Bone marrow (tissue), 2 donors: ENCODE results near the gene ARHGAP11A.

Experiments used
- DNase-seq, 2 donors: peaks; one replicate each; lab custom pipeline; 2025; lab: John Stamatoyannopoulos, UW

Gene ARHGAP11A

GRCh38 chr15:32656091-32656490, 40.8 kb downstream of the ARHGAP11A start:
- DNase-seq: no peak

- DNase-seq: no peak
These were observed 41.2 kb downstream of the ARHGAP11A start for GRCh38 chr15:32656496-32656895.

DNA sequence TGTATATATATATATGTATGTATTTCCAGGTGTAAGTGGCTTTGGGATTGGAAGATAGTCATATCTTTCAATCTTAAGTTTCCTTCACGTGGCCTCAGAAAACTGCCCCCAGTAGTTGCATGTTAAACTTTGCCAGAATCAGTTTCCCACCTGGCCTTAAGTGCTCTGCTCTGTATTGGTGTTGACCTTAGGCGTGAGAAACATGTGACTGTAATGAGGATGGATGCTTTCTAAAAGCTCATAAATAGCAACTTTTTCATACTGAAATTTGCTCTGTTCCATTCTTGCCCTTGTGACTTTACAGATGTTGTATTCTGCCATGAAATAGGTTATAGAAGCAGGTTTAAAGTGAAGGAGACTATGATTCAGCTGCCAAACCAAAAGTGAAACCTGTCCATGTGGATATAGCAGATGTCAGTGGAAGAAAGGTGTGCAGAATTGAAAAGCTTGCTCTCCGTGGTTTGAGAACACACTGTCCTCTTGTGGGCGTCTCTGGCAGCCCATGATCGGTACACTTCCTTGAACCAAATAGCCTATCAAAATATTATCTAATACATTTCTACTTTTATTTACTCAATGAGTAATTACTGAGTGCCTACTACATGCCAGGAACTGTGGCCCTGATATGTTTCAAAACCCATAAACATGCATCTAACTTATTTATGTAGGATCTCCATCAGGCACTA, 42.0 kb downstream of the ARHGAP11A start:
- DNase-seq: peak in 1 of 2 donors; percentile 22

DNA sequence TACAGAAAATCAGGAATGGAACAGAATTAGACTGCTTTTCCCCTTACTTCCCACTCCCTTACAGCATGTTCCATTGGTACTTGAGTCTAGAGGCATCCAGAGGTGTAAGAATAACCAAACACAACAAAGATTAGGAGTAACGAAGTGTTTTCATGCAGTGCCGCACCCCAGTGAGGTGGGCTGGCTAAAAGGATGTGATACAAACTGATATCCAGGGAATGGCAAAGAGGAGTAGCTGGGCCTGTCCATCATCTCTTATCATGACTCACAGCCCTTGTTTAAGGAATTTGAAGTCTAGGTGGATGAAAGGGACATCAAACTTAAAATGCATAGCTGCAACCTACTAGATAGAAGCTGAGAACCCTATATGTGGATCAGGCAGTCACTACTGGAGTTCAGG, 42.6 kb downstream of the ARHGAP11A start:
- no peak for DNase-seq

GRCh38 chr15:32659340-32660155, 44.2 kb downstream of the ARHGAP11A start:
- no peak for DNase-seq

GRCh38 chr15:32663671-32664070, 48.4 kb downstream of the ARHGAP11A start:
- no peak for DNase-seq

GRCh38 chr15:32664796-32665195, 49.5 kb downstream of the ARHGAP11A start:
- DNase-seq: no peak

DNA sequence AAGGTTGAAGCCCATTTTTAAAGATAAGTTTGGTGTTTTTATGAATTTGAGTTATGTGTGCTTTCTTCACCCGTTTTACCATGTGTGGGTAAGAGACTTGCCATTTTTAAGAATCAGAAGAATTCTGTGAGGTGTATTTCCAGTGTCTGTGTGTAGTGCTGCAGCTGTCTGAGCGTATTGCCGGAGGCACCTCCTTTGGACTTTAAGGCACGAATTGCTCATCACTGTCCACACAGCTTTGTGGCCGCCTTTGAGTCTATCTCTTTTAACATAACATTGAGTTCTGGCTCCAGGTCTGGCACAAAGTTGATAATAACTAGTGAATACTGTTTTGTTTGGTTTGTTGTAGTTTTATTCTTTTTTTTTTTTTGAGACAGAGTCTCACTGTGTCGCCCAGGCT, 52.0 kb downstream of the ARHGAP11A start:
- no peak for DNase-seq

DNA sequence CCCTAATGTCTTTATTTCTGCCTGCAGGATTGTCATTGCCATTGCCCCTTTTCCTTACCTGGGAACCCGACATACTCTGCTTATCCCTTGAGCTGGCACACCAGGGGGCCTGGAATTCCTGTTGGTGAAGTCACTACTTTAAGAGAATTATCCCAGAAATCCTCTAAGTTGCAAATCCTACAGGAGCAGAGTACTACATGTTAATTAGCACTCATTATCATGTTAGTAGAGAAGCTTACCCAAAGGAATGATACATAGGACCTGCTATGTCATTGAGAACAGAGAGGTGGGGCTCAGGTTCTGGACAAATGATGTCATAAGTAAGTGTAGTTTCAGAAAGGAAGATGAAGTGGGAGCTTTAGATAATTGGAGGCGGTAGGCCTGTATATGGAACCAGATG, 53.6 kb downstream of the ARHGAP11A start:
- no peak for DNase-seq

GRCh38 chr15:32669896-32670611, 54.8 kb downstream of the ARHGAP11A start:
- no peak for DNase-seq

- no peak for DNase-seq
These were observed 55.3 kb downstream of the ARHGAP11A start for GRCh38 chr15:32670623-32671022.

DNA sequence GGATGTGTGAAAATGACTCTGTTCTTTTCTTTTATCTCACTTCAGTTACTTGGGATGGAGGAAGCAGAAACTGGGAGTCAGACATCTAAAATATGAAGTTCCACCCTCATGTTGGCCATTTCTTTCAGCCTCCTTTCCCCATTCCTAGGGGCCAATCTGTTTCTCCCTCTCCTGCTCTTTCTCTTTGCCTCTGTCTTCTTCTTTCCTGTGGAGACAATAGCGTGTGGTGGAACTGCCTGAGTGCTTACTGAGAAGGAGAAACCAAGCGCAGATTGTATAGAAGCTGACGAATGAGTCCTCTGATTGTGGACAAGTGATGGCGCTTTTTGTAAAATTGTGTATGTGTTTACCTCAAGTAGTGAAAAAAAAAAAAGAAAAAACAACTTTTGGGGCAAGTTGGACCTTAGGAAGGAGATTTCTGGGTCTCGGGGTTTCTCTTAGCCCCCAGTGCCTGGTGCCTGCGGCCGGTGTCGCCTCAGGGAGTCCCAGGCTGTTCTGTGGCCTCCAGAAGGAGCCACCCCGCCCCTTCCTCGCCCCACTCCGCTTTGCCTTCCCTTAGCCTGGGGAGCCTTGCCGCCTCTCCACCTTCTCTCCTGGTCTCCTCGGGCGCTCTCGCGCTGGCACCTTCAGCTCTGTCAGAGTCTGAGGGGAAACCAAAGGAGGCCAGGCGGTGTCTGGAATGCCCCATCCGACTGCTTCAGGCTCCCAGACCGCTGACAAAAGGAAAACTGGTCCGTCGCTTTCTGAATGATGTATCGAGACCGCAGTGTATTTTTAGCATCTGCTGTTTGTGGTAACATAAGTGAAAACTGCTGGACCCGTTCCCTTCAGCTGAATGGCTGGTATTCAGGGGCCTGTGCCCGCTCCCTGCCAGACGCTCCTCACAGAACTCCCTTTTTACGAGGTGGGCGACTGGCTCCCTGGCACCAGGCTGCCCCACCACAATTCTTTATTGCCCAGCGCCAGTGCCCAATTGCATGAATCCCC, 56.3 kb downstream of the ARHGAP11A start:
- DNase-seq: no peak

DNA sequence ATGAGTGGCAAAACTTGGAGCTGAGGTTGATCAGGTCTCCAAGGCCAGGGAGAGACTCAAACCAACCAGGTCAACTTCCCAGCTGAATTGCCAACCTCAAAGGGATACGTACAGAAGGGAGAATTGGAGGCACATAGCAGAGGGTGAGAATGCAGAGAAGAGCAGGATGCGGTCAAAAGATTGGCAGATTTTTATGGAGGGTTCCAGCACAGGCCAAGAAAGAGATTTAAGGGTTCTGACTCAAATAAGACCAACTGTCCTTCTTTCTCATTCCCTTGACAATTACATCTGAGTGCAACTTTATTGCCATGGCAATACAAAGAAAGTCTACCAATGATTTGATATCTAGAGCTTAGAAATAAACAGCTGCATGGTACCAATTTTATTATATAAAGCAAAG, 59.4 kb downstream of the ARHGAP11A start:
- DNase-seq: no peak

DNA sequence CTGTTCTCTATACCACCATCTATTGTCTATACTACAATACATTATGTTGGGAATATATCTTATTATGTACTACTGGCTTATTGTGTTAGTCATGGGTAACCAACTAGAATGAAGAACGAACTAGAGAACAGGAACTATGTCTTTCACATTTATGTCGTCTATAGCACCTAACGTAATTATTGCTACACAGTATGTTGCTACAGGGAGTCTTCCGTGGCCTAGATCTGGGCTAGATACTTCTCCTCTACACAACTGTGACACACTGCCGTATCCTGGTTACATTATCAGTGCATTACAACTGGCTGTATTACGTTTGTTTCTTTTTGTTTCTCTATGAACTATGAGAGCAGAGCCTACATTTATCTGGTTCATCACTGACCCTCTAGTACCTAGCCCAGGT, 60.2 kb downstream of the ARHGAP11A start:
- no peak for DNase-seq

- DNase-seq: no peak
These were observed 60.9 kb downstream of the ARHGAP11A start for GRCh38 chr15:32676169-32676568.

GRCh38 chr15:32677238-32677750, 62.0 kb downstream of the ARHGAP11A start:
- DNase-seq: no peak

DNA sequence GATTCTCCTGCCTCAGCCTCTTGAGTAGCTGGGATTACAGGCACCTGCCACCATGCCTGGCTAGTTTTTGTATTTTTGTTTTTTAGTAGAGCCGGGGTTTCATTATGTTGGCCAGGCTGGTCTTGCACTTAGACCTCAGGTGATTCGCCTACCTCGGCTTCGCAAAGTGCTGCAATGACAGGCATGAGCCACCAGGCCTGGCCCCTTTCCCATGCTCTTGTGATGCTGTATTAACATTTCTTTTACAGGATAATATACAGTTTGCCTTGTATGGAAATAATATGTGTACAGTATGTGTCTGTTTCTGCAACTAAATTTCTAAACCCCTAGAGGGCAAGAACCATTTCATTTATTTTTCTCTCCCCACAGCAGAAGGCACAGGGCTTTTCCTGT, 64.0 kb downstream of the ARHGAP11A start:
- no peak for DNase-seq

GRCh38 chr15:32682569-32682968, 67.3 kb downstream of the ARHGAP11A start:
- no peak for DNase-seq

DNA sequence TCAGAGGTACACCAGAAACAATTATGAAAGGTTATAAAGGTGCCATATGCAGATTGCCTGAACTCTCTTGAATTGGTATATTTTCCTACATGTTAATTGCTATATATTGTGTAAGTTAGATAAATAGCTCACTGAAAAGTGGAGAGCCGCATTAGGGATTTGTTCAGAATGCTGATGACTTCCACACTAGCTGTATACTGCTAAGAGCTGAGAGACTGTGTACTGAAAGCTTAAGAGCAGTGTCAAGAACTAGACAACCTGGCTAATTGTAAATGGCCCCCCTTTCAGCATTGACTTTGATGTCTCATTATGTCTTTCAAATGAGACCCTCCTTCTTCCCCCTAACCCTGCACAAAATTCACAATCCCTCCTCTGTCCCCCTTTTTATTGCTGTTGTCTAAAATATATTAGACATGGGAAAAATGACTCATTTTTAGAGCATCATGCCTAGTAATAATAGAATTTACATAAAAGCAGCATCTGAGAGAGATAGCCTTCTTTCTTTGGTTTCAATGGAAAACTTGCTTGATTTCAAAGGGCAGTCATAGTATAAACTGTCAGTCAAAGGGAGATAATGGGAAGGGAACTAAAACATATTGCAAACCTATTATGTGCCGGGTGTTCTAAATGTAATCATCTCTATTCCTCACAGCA, 67.8 kb downstream of the ARHGAP11A start:
- no peak for DNase-seq

DNA sequence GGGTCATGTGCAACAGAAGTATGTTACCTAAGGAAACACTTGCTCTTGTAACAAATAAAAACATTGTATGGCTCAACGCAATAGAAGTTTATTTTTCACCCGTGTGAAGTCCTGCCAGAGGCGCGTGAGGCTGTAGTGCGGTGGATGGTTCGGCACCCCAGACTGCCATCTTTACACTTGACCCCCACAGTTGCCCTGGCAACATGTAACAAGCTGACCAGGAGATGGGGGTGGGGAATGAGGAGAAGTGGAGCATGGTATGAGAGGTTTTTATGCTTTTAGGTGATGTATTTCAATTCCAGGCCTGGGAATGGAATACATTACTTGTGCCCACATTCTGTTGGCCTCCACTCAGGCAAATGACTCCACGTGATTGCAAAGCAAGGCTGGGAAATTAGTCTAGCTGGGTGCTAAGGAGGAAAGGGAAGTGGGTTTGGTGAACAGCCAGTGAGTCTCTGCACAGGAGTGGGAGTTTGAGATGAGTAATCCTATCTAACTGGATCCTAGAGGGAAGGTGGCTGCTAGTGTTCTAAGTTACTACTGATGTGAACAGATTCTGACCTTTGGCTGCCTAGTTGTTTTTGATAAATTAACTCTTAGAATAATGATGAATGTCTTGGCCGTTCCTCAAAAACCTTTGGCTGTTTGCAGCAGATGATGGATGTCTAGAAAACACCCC, 68.7 kb downstream of the ARHGAP11A start:
- peak in 1 of 2 donors; percentile 65 for DNase-seq
